Measurements from ENCODE around the gene KRT40. TPM values are rescaled to one million over a fixed set of nuclear protein-coding genes. Genes with fewer than 3 reads are reported as not detected.
A peak's percentile ranks its signal among the peaks of the same experiment; 100 is the strongest.

KRT40 gene
- total RNA-seq, 1 donor from 2014 or later: 0.16 TPM

DNA sequence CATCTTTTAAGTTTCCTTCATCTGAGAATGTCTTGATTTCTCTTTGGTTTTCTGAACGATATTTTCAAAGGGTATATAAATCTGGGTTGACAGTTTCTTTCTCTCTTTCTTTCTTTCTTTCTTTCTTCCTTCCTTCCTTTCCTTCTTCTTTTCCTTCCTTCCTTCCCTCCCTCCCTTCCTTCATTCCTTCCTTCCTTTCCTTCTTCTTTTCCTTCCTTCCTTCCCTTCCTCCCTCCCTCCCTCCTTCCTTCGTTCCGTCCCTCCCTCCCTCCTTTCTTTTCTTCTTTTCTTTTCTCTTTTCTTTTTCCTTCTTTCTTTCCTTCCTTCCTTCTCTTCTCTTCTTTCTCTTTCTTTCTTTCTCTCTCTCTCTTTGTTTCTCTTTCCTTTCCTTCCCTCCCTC is 9.8 kb downstream of the KRT40 start:
- peaks cover 1% of the 10 kb centered on the region for H3K36me3 Mint-ChIP-seq
- H3K27me3 Mint-ChIP-seq (ENCODE audit: low read depth): no peaks in the 10 kb centered on the region
- no peak overlapping the region for H3K4me3 Mint-ChIP-seq
- H3K27ac Mint-ChIP-seq: no peak overlapping the region
- no peak for DNase-seq (ENCODE audit: low spot score in 2 of 2, unreplicated experiment in 2 of 2)
- TF ChIP-seq, protein P1, sequence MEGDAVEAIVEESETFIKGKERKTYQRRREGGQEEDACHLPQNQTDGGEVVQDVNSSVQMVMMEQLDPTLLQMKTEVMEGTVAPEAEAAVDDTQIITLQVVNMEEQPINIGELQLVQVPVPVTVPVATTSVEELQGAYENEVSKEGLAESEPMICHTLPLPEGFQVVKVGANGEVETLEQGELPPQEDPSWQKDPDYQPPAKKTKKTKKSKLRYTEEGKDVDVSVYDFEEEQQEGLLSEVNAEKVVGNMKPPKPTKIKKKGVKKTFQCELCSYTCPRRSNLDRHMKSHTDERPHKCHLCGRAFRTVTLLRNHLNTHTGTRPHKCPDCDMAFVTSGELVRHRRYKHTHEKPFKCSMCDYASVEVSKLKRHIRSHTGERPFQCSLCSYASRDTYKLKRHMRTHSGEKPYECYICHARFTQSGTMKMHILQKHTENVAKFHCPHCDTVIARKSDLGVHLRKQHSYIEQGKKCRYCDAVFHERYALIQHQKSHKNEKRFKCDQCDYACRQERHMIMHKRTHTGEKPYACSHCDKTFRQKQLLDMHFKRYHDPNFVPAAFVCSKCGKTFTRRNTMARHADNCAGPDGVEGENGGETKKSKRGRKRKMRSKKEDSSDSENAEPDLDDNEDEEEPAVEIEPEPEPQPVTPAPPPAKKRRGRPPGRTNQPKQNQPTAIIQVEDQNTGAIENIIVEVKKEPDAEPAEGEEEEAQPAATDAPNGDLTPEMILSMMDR (IDR thresholded peaks at IDR 0.05; ENCODE audit: unreplicated experiment): no peak
- peaks cover 8% of the 10 kb centered on the region for H3K9me3 Mint-ChIP-seq
- H3K4me1 Mint-ChIP-seq: peaks cover 7% of the 10 kb centered on the region

DNA sequence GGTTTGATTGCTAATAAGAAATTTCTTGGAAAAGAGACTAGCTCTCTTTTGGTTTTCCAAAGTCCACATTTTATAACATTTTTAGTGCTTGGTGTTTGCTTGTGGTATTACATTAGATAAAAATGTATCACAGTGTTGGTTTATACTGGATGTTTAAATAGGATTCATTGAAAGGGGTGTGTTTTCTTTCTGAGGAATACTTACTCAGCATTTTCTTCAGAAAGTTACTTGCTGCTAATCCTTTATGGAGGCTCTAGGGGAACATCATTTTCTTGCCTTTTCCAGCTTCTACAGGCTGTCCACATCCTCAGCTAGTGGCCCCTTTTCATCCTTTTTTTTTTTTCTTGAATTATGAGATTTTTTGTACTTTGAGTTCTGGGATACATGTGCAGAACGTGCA is 16.5 kb downstream of the KRT40 start:
- TF ChIP-seq, protein P1 (IDR thresholded peaks at IDR 0.05; ENCODE audit: unreplicated experiment): no peak
- no peaks in the 10 kb centered on the region for H3K4me1 Mint-ChIP-seq
- DNase-seq (ENCODE audit: low spot score in 2 of 2, unreplicated experiment in 2 of 2): no peak
- H3K4me3 Mint-ChIP-seq: no peak overlapping the region
- H3K27ac Mint-ChIP-seq: no peak overlapping the region
- H3K27me3 Mint-ChIP-seq (ENCODE audit: low read depth): no peaks in the 10 kb centered on the region
- H3K36me3 Mint-ChIP-seq: peaks cover 1% of the 10 kb centered on the region
- H3K9me3 Mint-ChIP-seq: peaks cover 24% of the 10 kb centered on the region

DNA sequence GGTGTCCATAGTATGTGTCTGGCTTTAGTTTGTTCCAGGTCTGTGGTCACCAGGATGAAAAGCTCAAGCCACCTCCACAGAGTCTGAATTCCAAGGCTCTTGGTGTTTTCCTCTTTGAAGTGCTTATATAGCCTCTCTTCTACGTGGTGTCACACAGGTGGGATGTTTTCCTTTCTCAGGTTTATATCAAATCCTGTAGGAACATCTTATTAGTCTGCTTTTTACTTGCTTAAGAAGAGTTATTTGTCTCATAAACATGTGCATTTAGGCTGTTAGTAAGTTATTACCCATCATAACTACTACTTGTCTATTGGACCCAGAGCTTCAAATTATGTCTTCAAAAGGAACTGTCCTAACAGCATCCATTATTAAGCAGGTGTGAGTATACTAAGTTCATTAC is 17.3 kb downstream of the KRT40 start, which contains the start of gene KRT39:
TSS of gene KRT39 (minus strand) at position 101 of the 400 bp plus-strand sequence. CDS start at position 9, 92 bp downstream.
- Mint-ChIP-seq H3K4me3 (no peak within 1 kb of the TSS), H3K27ac (no peak within 1 kb of the TSS), H3K27me3 (ENCODE audit: low read depth) (no peaks in the 10 kb centered on the region), H3K4me1 (no peaks in the 10 kb centered on the region), H3K36me3 (peaks cover 1% of the 10 kb centered on the region), H3K9me3 (peaks cover 24% of the 10 kb centered on the region)
- DNase-seq (ENCODE audit: low spot score in 2 of 2, unreplicated experiment in 2 of 2): no peak
- TF ChIP-seq, protein P1 (IDR thresholded peaks at IDR 0.05; ENCODE audit: unreplicated experiment): no peak

DNA sequence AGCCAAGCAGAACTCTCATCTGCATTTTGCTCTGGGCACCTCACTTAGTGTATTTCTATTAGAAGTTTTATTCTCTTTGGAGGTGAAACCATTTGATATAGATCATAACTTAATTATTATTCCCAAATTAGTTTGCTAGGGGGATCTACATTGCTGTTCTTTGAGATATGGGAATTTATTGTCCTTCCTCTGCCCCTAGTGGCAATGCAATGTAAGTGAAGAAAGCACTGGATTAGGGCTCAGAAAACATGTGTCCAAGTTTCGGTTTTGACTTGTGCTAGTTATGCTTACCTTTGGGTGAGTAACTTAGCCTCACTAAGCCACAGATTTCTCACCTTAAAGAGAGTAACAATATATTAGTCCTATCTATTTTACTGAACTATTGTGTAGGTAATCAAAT is 20.3 kb downstream of the KRT40 start:
- no peak overlapping the region for H3K27ac Mint-ChIP-seq
- no peaks in the 10 kb centered on the region for H3K27me3 Mint-ChIP-seq (ENCODE audit: low read depth)
- no peak for DNase-seq (ENCODE audit: low spot score in 2 of 2, unreplicated experiment in 2 of 2)
- TF ChIP-seq, protein P1 (IDR thresholded peaks at IDR 0.05; ENCODE audit: unreplicated experiment): peak; percentile 65
- H3K9me3 Mint-ChIP-seq: peaks cover 13% of the 10 kb centered on the region
- H3K4me3 Mint-ChIP-seq: no peak overlapping the region
- H3K4me1 Mint-ChIP-seq: peaks cover 16% of the 10 kb centered on the region
- H3K36me3 Mint-ChIP-seq: no peaks in the 10 kb centered on the region

DNA sequence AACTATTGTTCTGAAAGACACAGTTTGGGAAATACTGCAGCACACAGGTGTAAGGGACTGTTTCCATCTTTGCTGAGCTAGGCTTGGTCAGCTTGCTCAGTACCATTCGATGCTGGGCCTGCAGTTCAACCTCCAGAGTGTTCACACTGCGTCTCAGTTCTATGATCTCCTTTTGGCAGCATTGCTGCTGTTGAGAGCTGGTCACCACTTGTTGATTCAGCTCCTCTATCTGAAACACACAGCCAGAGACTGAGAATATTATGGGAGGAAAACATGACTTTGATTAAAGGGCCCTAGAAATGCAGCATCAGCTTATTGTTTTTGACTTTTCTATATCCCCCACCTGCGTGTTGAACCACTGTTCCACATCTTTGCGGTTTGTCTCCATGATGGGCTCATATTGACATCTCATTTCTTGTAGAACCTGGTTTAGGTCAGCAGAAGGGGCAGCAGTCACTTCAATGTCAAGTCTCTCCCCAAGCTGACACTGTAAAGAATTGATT is 22.0 kb downstream of the KRT40 start:
- Mint-ChIP-seq H3K4me3 (no peak overlapping the region), H3K27me3 (ENCODE audit: low read depth) (no peaks in the 10 kb centered on the region), H3K36me3 (no peaks in the 10 kb centered on the region), H3K27ac (no peak overlapping the region), H3K9me3 (peaks cover 9% of the 10 kb centered on the region), H3K4me1 (peaks cover 33% of the 10 kb centered on the region)
- TF ChIP-seq, protein P1 (IDR thresholded peaks at IDR 0.05; ENCODE audit: unreplicated experiment): no peak
- DNase-seq (ENCODE audit: low spot score in 2 of 2, unreplicated experiment in 2 of 2): no peak

DNA sequence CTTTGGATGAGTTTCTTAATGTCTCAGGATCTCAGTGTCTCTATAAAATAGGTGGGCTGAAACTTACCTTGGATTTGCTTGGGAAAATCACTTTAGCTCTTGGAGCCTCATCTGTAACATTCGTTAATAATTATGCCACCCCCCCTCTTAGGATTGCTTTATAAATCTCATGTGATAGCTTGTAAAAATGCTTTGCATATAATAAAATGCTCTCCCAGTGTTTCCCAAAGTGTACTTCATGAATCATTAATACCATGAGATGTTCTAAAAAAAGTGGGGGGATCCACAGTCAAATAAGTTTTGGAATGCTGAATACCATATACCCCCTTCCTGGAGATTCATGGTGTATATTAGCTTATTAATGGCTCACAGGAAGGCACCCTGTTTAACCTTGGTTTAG is 22.5 kb downstream of the KRT40 start:
- Mint-ChIP-seq H3K4me1 (peaks cover 38% of the 10 kb centered on the region), H3K27me3 (ENCODE audit: low read depth) (no peaks in the 10 kb centered on the region), H3K36me3 (no peaks in the 10 kb centered on the region), H3K9me3 (peaks cover 9% of the 10 kb centered on the region), H3K27ac (no peak overlapping the region), H3K4me3 (no peak overlapping the region)
- TF ChIP-seq, protein P1 (IDR thresholded peaks at IDR 0.05; ENCODE audit: unreplicated experiment): no peak
- DNase-seq (ENCODE audit: low spot score in 2 of 2, unreplicated experiment in 2 of 2): no peak

All from mesothelial cell of epicardium (in vitro differentiated cells).